HL-60 (cell line): ENCODE measurements around the gene DNASE2B.

Experiments used
- DNase-seq, 2 experiments: peaks; one replicate each; pipeline ENCODE4 v3.0.0-alpha.2; 2010 to 2020; ENCODE audit warnings: low read depth in 1 of 2, low spot score in 1 of 2
- H3K27ac ChIP-seq: fragments of 250-450 bp; sonication (Bioruptor Pico); replicated peaks from 2 replicates; pipeline ENCODE4 v1.5.1; 2020; ENCODE audit warnings: mild to moderate bottlenecking, moderate library complexity
- H3K27me3 ChIP-seq: fragments of 250-450 bp; sonication (Bioruptor Pico); 2 replicates; pipeline ENCODE4 v1.5.1; 2021; ENCODE audit warnings: mild to moderate bottlenecking, moderate library complexity; ENCODE audit not compliant: insufficient read depth, poor library complexity, severe bottlenecking
- H3K4me3 ChIP-seq: replicated peaks from 2 replicates; pipeline ENCODE4 v1.5.1; 2011; ENCODE audit warnings: mild to moderate bottlenecking, control low read depth, low read length; ENCODE audit not compliant: insufficient read depth
- GABPA ChIP-seq: IDR thresholded peaks from 2 replicates; pipeline ENCODE4 v1.6.1; 2012; ENCODE audit warnings: low read depth
- POLR2AphosphoS5 ChIP-seq: IDR thresholded peaks from 2 replicates; pipeline ENCODE4 v1.6.1; 2012; ENCODE audit warnings: low read depth
- REST ChIP-seq: IDR thresholded peaks from 2 replicates; pipeline ENCODE4 v1.6.1; 2012; ENCODE audit warnings: low read depth; ENCODE audit not compliant: insufficient replicate concordance
- SPI1 ChIP-seq: IDR thresholded peaks from 2 replicates; pipeline ENCODE4 v1.6.1; 2012; ENCODE audit warnings: low read depth, mild to moderate bottlenecking, borderline replicate concordance
- TF ChIP-seq, protein P1 (sequence below): IDR thresholded peaks from one replicate; pipeline ENCODE4 v1.5.1; 2011; ENCODE audit warnings: low read length, control low read depth, inconsistent platforms; ENCODE audit not compliant: insufficient read depth

The DNASE2B gene

GRCh38 chr1:84374991-84375696 lies 23.1 kb upstream of the DNASE2B start:
- no peak overlapping the region for H3K27ac ChIP-seq
- H3K4me3 ChIP-seq: no peak overlapping the region
- TF ChIP-seq SPI1: no peak
- TF ChIP-seq GABPA: no peak
- H3K27me3 ChIP-seq: no peaks in the 10 kb centered on the region
- DNase-seq: no peak

DNA sequence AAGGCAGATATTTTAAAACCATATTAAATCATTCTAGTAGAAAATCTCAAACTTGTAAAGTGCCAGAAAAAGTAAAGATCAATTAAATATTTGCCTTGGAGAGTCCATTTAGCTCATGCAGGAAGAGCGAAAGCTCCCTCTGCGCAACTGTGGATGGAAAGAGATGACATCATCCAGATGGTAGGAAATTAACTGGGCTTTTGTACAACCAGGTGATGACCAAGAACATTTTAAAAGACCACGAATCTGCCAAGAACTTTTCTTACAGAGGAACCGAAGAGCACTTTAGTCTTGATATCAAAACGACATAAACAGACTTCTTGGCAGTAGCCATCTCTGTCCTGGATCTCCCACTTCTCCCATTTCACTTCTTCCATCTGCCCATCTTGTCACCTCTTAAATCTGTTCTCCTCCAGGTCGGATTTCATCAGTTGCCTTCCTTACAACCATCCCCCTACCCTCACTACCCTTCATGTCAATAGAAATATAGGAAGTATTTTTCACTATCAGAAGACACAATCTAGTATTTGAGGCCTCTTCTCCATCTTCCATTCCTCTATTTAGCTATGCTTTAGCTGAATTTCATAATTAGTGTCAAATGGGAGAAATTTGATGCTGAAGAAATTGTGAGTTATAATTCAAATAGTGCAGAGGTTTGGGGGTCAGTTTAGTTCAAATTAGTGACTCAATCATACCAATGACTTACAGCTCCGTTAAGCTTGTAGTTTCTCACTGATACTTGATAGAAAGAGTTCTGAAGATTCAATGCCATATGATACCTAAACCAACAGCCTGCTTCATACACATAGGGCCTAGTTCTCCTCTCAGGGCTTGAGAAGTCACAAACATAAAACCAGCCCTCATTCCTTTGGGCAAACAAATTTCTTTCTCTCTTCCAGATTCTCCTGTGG lies 22.0 kb upstream of the DNASE2B start:
- no peak overlapping the region for H3K4me3 ChIP-seq
- no peak overlapping the region for H3K27ac ChIP-seq
- DNase-seq: no peak
- no peaks in the 10 kb centered on the region for H3K27me3 ChIP-seq
- TF ChIP-seq GABPA (no peak), SPI1 (no peak), POLR2AphosphoS5 (no peak), REST (no peak)
- TF ChIP-seq, protein P1, sequence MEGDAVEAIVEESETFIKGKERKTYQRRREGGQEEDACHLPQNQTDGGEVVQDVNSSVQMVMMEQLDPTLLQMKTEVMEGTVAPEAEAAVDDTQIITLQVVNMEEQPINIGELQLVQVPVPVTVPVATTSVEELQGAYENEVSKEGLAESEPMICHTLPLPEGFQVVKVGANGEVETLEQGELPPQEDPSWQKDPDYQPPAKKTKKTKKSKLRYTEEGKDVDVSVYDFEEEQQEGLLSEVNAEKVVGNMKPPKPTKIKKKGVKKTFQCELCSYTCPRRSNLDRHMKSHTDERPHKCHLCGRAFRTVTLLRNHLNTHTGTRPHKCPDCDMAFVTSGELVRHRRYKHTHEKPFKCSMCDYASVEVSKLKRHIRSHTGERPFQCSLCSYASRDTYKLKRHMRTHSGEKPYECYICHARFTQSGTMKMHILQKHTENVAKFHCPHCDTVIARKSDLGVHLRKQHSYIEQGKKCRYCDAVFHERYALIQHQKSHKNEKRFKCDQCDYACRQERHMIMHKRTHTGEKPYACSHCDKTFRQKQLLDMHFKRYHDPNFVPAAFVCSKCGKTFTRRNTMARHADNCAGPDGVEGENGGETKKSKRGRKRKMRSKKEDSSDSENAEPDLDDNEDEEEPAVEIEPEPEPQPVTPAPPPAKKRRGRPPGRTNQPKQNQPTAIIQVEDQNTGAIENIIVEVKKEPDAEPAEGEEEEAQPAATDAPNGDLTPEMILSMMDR: no peak

DNA sequence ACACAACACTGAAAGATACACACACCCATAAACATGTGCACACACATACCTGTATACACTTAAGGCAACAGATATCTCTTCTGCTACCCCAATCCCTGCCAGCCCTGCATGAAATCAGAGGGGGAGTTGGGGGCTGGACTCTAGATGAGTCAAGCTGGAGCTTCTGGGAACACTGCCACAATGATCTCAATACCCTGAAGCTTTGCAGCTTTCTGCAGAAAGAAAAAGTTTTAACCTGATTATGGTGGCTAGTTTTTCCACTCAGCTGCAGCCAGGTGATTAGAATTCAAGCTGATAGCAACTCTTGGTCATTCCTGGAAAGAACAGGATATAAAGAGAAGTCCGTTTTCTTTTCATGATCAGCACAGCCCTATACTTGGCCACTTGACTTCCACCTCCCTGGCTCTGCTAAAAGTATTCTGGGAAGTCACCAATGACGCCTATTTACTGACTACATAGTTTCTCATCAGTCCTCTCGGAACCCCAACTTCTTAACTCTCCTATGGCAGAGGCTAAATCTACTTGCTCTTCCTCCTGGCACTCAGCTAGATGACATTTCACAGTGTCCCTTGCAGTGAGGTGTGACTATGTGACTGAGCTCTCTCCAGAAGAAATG lies 20.7 kb upstream of the DNASE2B start:
- no peak for DNase-seq
- H3K27ac ChIP-seq: no peak overlapping the region
- no peak overlapping the region for H3K4me3 ChIP-seq
- H3K27me3 ChIP-seq: no peaks in the 10 kb centered on the region
- no peak for TF ChIP-seq POLR2AphosphoS5
- TF ChIP-seq, protein P1: no peak
- no peak for TF ChIP-seq GABPA
- no peak for TF ChIP-seq REST
- no peak for TF ChIP-seq SPI1
